ENCODE data around the gene MST1.
A peak's percentile ranks its signal among the peaks of the same experiment; 100 is the strongest.

Gene MST1

GRCh38 chr3:49673715-49674496 is 15.4 kb downstream of the MST1 start, which contains the start of gene APEH:
APEH (plus strand) TSS chr3:49674351; CDS start chr3:49674402, 51 bp downstream.
- DNase-seq: no peak

DNA sequence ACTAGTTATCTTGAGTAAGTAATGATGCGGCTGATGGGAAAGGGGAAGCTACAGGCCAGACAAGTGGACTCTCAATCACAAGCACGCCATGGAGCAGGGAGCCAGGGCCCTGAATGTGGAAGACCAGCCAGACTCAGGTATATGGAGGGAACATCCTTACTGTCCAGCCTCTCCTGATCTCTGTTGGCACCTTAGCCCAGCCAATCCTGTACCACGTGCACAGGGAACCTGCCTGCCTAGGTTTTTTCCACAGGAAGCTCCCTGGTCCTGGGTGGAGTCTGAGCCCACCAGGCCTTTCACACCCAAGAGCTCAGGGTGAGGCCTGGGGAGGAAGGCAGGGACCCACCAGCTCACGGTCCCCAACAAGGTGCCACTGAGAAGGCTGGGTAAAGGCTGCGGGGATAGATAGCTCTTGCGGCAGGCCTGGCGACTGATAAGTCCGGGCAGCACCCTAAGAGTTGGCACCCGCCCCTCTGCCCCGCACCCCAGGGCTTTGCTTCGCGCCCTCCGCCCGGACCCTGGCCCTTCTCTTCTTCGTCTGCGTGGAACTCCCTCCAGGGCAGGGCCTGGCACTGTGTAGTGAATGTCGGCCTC is 16.1 kb downstream of the MST1 start:
- DNase-seq: no peak

- DNase-seq: no peak
Measured at GRCh38 chr3:49671291-49672288, 17.7 kb downstream of the MST1 start.

DNA sequence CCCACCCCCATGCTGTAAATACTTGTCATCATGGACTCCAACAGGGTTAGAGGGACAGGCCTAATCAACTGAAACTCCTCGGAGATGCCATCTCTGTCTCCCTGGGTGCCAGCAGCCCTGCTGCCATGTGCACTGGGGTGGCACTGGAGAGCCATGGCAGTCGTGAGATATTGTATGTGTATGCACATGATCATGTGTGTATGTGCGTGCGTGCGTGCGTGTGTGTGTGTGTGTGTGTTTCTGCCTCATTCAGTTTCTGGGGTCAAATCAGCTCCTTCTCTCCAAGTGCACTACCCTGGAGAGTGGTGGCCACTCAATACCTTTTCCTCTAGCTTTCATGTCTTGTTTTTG is 18.4 kb downstream of the MST1 start:
- DNase-seq: no peak

- no peak for DNase-seq
Measured at GRCh38 chr3:49669352-49669751, 19.9 kb downstream of the MST1 start.

GRCh38 chr3:49668861-49669260 is 20.4 kb downstream of the MST1 start:
- DNase-seq: no peak

DNA sequence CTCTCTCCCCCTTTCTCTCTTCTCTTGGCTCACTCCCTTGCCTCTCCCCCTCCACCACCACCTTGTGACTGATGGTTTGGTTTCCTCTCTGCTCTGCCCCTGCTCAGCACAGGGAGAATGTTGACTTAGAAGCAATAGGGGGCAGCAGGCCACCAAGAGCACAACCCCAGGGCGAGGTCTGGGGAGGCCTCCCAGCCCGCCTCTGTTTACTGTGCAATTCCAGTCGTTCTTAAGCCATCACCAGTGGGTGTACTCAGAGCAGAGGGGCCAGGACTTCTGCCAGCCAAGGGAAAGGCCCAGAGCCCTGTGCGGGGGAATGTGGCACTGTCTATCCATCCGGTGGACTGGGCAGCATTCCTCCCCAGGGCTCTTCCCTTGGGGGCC is 20.9 kb downstream of the MST1 start:
- DNase-seq: no peak

DNA sequence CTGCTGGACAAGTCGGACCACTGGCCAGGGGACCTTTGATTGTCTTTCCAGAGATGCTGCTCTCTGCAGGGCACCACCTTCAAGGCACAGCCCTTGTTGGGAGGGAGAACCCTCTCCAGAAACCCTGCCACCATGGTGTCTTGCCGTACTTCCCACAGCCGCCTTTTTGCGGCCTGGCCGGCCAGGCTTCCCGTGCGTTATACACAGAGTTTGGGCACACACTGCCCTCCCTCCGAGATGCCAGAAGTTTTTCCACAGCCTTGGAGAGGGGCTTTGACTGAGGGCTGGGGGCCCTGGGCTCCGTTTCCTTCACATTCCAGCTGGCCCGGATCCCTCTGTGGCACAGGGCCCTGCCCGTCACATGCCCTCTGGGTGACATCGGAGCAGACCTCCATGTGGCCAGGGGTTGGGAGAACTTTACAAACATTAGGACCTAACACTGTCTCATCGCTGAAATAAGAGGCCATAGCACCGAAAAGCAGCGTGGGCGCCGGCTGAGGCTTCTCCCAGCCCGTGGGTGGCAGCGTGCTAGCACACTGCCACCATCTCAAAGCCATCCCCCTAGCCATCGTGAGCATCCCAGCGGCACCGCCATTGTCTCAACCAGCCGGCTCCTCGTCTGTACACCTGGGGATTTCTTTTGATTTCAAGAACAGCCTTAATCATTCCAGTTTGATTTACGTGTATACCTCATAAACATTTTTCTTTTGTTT is 21.4 kb downstream of the MST1 start:
- DNase-seq: no peak

- DNase-seq: no peak
Measured at GRCh38 chr3:49666592-49666991, 22.7 kb downstream of the MST1 start.

GRCh38 chr3:49665822-49666519 is 23.3 kb downstream of the MST1 start:
- DNase-seq: no peak

GRCh38 chr3:49664300-49664699 is 25.0 kb downstream of the MST1 start:
- DNase-seq: no peak

DNA sequence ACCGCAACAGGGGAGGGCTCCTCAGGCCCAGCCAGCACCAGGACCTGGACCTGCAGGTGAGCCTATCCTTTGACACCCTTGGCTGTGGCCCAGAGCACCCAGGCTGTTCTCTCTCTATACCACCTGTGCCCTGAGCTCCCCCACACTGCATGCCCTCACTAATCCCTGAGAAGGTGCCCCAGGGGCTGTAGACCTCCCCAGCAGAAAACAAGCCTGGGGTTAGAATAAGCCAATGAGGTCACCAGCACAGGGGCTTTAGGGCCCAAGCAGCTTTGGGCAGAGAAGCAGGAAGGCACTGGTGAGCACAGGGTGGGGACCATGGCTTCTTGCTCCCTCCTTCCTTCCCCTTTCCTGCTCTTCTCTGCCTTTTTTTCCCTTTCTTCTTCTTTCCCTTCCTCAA is 25.4 kb downstream of the MST1 start:
- no peak for DNase-seq

DNA sequence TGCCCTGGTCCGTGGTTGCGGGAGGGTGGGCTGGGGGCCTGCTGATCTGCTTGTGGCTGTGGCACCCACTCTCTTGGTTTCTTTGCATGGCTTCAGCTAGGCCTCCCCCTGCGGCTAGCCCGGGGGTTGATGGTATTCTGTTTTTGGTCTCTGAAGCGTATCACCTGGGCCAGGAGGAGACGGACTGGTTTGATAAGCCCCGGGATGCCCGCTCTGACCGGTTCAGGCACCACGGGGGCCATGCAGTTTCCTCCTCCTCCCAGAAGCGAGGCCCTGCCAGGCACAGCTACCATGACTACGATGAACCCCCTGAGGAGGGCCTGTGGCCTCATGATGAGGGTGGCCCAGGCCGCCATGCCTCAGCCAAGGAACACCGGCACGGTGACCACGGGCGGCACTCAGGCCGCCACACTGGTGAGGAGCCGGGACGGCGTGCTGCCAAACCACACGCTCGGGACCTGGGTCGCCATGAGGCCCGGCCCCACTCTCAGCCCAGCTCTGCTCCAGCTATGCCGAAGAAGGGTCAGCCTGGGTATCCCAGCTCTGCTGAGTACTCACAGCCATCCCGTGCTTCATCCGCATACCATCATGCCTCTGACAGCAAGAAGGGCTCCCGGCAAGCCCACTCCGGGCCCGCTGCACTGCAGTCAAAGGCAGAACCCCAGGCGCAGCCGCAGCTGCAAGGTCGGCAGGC is 26.4 kb downstream of the MST1 start:
- DNase-seq: no peak

GRCh38 chr3:49662021-49662420 is 27.3 kb downstream of the MST1 start:
- DNase-seq: no peak

DNA sequence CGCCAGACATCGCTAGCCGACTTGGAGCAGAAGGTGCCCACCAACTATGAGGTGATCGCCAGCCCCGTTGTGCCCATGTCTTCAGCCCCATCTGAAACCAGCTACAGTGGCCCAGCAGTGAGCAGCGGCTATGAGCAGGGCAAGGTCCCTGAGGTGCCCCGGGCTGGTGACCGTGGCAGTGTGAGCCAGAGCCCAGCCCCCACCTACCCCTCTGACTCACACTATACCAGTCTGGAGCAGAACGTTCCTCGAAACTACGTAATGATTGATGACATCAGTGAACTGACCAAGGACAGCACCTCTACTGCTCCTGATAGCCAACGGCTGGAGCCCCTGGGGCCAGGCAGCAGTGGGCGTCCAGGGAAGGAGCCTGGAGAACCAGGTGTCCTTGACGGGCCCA is 28.0 kb downstream of the MST1 start:
- DNase-seq: no peak

DNA sequence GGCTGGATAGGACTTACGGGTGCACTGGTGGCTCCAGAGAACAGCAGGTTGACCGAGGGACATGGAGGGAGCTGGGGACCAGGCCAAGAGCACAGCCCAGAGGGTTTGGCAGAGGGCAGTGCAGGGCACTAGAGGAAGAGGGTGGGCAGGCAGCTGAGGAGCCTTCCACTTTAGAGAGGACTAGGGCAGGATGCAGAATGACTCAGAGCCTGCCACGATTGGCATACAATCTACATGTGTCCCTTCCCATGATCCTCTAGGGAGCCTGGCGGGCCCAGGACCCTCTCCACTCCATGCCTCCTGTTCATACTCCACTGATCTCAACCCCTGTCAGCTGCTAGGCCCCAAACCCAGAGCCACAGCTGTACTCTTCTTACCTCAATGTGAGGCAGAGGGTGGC is 29.5 kb downstream of the MST1 start:
- no peak for DNase-seq

- peak; percentile 13 for DNase-seq
Measured at GRCh38 chr3:49658711-49659110, 30.6 kb downstream of the MST1 start.

- DNase-seq: no peak
Measured at GRCh38 chr3:49657208-49657915, 31.9 kb downstream of the MST1 start.

GRCh38 chr3:49656541-49657112 is 32.6 kb downstream of the MST1 start:
- DNase-seq: peak; percentile 14

DNA sequence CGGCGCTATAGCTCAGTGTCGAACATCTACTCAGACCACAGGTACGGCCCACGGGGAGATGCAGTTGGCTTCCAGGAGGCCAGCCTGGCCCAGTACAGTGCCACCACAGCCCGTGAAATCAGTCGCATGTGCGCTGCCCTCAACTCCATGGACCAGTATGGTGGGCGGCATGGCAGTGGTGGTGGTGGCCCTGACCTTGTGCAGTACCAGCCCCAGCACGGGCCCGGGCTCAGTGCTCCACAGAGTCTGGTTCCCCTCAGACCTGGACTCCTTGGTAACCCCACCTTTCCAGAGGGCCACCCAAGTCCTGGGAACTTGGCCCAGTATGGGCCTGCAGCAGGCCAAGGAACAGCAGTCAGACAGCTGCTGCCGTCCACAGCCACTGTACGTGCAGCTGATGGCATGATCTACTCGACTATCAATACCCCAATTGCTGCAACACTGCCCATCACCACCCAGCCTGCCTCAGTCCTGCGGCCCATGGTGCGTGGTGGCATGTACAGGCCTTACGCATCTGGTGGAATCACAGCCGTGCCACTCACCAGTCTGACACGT is 33.5 kb downstream of the MST1 start:
- no peak for DNase-seq

Data from DMS79 treated with DMSO at 0.1 percent for 48 hours (cell line).